HepG2 (cell line): ENCODE data around the gene MCF2L. TPM values are rescaled to one million over a fixed set of nuclear protein-coding genes. Genes with fewer than 3 reads are reported as not detected.
A peak's percentile ranks its signal among the peaks of the same experiment; 100 is the strongest.

Source experiments
- HMGA1 ChIP-seq: sonication (generic); formaldehyde crosslinking; conservative IDR thresholded peaks from 2 replicates; pipeline ENCODE4 v1.4.0; 2020; ENCODE audit warnings: missing genetic modification reagents
- MAX ChIP-seq: IDR thresholded peaks from 2 replicates; pipeline ENCODE4 v1.6.1; 2012; ENCODE audit warnings: inconsistent platforms
- SIN3A ChIP-seq: IDR thresholded peaks from 2 replicates; pipeline ENCODE4 v1.6.1; 2011; ENCODE audit warnings: low read depth, mild to moderate bottlenecking, control low read depth, low read length, borderline replicate concordance
- SOX13 ChIP-seq, 3 experiments: fragments of 450-650 bp in 1 of 3; sonication (generic) in 1 of 3; formaldehyde crosslinking in 1 of 3; IDR thresholded peaks in 2 of 3; conservative IDR thresholded peaks in 1 of 3; 2 replicates each; pipeline versions ENCODE4 v1.5.0 to v1.6.1; 2016 to 2020; ENCODE audit warnings: antibody characterized with exemption in 1 of 3, mild to moderate bottlenecking in 1 of 3, missing compliant biosample characterization in 1 of 3, missing genetic modification reagents in 1 of 3, moderate library complexity in 1 of 3
- ZBTB7A ChIP-seq: sonication (generic); formaldehyde crosslinking; IDR thresholded peaks from 2 replicates; pipeline ENCODE4 v1.8.0; 2022; ENCODE audit warnings: mild to moderate bottlenecking, missing genetic modification reagents
- ZBTB7B ChIP-seq: sonication (generic); formaldehyde crosslinking; IDR thresholded peaks from 2 replicates; pipeline ENCODE4 v1.4.0; 2020; ENCODE audit warnings: missing genetic modification reagents
- ZHX2 ChIP-seq, 2 experiments: sonication (generic) in 1 of 2; formaldehyde crosslinking in 1 of 2; IDR thresholded peaks; 2 replicates each; pipeline versions ENCODE4 v1.6.1 to v1.9.0; 2014 to 2022; ENCODE audit warnings: antibody characterized with exemption in 1 of 2, borderline replicate concordance in 1 of 2, inconsistent platforms in 1 of 2, low read depth in 1 of 2, missing genetic modification reagents in 1 of 2
- ZNF484 ChIP-seq: sonication (generic); formaldehyde crosslinking; IDR thresholded peaks from 2 replicates; pipeline ENCODE4 v1.5.1; 2020; ENCODE audit warnings: mild to moderate bottlenecking, low read depth, missing genetic modification reagents, borderline replicate concordance
- ZNF569 ChIP-seq: sonication (generic); formaldehyde crosslinking; IDR thresholded peaks from 2 replicates; pipeline ENCODE4 v1.5.0; 2020; ENCODE audit warnings: mild to moderate bottlenecking, missing genetic modification reagents, moderate library complexity, borderline replicate concordance
- polyA plus RNA-seq, 8 experiments: library from polyadenylated mRNA; depleted of rRNA in 3 of 8; stranded (reverse) in 7 of 8; unstranded in 1 of 8; fragments of >200 nt; fragmentation: Illumina TruSeq in 4 of 8; extraction: Trizol in 4 of 8; gene quantifications; 2 replicates each; pipeline versions ENCODE4 v1.2.1 to v1.2.3, GENCODE V29; 2011 to 2016; ENCODE audit warnings: low read depth in 4 of 8, missing spikeins in 1 of 8, mixed read lengths in 1 of 8; ENCODE audit not compliant: insufficient read depth in 1 of 8
- total RNA-seq, 5 experiments: library from RNA; depleted of rRNA; stranded (reverse); fragments of >200 nt; fragmentation: Illumina TruSeq; extraction: Trizol; gene quantifications; 2 replicates each; pipeline ENCODE4 v1.2.3, GENCODE V29; 2016; ENCODE audit warnings: low read depth in 1 of 5
- TF ChIP-seq, protein P1 (sequence below): sonication (generic); formaldehyde crosslinking; IDR thresholded peaks from 2 replicates; pipeline ENCODE4 v1.9.0; 2021; ENCODE audit warnings: missing genetic modification reagents, mild to moderate bottlenecking, borderline replicate concordance
- TF ChIP-seq, protein P2 (sequence below): sonication (generic); formaldehyde crosslinking; IDR thresholded peaks from 2 replicates; pipeline ENCODE4 v1.4.0; 2020; ENCODE audit warnings: missing genetic modification reagents

The MCF2L gene
- total and polyA plus RNA-seq, 2 of the 13 experiments (the other 11 are each of a cell fraction or from before 2014, with no cell fraction given): 19.4 to 28.4 TPM

GRCh38 chr13:112951674-112952371, 17.2 kb upstream of the MCF2L start (continued):
- TF ChIP-seq, protein P1, sequence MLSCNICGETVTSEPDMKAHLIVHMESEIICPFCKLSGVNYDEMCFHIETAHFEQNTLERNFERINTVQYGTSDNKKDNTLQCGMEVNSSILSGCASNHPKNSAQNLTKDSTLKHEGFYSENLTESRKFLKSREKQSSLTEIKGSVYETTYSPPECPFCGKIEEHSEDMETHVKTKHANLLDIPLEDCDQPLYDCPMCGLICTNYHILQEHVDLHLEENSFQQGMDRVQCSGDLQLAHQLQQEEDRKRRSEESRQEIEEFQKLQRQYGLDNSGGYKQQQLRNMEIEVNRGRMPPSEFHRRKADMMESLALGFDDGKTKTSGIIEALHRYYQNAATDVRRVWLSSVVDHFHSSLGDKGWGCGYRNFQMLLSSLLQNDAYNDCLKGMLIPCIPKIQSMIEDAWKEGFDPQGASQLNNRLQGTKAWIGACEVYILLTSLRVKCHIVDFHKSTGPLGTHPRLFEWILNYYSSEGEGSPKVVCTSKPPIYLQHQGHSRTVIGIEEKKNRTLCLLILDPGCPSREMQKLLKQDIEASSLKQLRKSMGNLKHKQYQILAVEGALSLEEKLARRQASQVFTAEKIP: no peak
- no peak for TF ChIP-seq ZNF484 (CRISPR knock-in tag)
- peak; percentile 70 for TF ChIP-seq SIN3A
- peak; percentile 61; the same call in 1 of the 2 replicates for TF ChIP-seq ZBTB7B
- TF ChIP-seq SOX13 (IDR thresholded peaks at IDR 0.05): peak; percentile 79; the same call in 1 of the 2 replicates
- TF ChIP-seq SOX13 (CRISPR knock-in tag; conservative IDR thresholded peaks at IDR 0.05 in 1 of 2, IDR thresholded peaks at IDR 0.05 in 1 of 2): peak in 1 of 2 experiments; percentile 94; a peak in 2 of 4 replicates
- peak; percentile 71 for TF ChIP-seq ZBTB7A (CRISPR knock-in tag)
- no peak for TF ChIP-seq ZNF569 (CRISPR knock-in tag)
- TF ChIP-seq, protein P2, sequence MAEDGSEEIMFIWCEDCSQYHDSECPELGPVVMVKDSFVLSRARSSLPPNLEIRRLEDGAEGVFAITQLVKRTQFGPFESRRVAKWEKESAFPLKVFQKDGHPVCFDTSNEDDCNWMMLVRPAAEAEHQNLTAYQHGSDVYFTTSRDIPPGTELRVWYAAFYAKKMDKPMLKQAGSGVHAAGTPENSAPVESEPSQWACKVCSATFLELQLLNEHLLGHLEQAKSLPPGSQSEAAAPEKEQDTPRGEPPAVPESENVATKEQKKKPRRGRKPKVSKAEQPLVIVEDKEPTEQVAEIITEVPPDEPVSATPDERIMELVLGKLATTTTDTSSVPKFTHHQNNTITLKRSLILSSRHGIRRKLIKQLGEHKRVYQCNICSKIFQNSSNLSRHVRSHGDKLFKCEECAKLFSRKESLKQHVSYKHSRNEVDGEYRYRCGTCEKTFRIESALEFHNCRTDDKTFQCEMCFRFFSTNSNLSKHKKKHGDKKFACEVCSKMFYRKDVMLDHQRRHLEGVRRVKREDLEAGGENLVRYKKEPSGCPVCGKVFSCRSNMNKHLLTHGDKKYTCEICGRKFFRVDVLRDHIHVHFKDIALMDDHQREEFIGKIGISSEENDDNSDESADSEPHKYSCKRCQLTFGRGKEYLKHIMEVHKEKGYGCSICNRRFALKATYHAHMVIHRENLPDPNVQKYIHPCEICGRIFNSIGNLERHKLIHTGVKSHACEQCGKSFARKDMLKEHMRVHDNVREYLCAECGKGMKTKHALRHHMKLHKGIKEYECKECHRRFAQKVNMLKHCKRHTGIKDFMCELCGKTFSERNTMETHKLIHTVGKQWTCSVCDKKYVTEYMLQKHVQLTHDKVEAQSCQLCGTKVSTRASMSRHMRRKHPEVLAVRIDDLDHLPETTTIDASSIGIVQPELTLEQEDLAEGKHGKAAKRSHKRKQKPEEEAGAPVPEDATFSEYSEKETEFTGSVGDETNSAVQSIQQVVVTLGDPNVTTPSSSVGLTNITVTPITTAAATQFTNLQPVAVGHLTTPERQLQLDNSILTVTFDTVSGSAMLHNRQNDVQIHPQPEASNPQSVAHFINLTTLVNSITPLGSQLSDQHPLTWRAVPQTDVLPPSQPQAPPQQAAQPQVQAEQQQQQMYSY (CRISPR knock-in tag): no peak
- no peak for TF ChIP-seq HMGA1 (CRISPR knock-in tag)
- TF ChIP-seq ZHX2 (IDR thresholded peaks at IDR 0.05; ENCODE audit: low read depth): no peak
- no peak for TF ChIP-seq ZHX2 (CRISPR knock-in tag; IDR thresholded peaks at IDR 0.05; ENCODE audit: borderline replicate concordance)
- peak; percentile 64 for TF ChIP-seq MAX
